Hematopoietic multipotent progenitor cell (in vitro differentiated cells): ENCODE data around the gene ARRDC2. TPM values are rescaled to one million over a fixed set of nuclear protein-coding genes. Genes with fewer than 3 reads are reported as not detected.
"Not testable (repeated sequence)": the region's sequence is repeated elsewhere in the genome, so short reads cannot be mapped to it uniquely, and the experiment has no call there.

Source experiments
- DNase-seq, 3 donors: peaks; one replicate each; pipeline ENCODE4 v3.0.0-alpha.2; 2011 to 2015; ENCODE audit warnings: low read depth in 2 of 3, low spot score in 2 of 3
- total RNA-seq: library from RNA; depleted of rRNA; stranded (reverse); fragments of >200 nt; gene quantifications from one replicate; pipeline ENCODE4 v1.2.3, GENCODE V29; 2012

Gene ARRDC2
- total RNA-seq: 87.5 TPM

GRCh38 chr19:18007917-18008673 is at the start of gene ARRDC2:
Gene ARRDC2, plus strand, starts transcription at chr19:18008170. Its CDS starts 141 bp downstream, at chr19:18008311.
- peak; percentile 94 to 97 (median 96) for DNase-seq

DNA sequence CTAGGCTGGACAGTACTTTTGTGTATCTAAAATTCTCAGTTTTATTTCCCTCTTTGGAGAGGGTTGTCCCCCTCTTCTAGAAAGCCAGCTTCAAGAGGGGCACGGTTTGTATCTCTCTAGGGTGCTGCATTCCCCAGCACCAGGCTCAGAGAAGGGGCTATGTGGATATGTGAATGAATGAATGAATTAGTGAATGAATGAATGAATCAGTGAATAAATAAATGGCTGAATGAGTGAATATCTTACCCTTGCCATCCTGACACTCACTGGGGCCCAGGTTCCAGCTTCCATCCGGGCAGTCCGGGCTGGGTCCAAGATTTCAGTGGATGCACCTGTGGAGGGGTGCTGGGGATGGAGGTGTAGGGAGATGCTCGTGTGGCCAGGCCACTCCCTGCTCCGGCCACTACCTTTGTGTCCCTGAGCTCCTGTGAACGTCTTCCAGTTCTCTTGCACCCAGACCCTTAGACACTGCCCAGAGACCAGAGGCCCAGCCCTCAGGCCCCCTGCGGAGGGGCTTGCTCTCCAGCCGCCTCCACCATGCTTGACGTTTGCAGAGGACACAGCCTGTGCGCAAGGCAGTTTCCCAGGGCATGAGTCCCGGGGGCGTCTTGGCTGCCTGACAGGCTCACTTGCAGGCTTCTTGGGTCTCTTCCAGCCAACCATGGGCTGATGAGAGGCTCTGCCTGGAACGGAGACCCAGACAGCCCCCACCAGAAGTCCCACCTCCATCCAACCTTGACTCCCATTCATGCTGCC is 43.9 kb upstream of the ARRDC2 start:
- DNase-seq: no peak

DNA sequence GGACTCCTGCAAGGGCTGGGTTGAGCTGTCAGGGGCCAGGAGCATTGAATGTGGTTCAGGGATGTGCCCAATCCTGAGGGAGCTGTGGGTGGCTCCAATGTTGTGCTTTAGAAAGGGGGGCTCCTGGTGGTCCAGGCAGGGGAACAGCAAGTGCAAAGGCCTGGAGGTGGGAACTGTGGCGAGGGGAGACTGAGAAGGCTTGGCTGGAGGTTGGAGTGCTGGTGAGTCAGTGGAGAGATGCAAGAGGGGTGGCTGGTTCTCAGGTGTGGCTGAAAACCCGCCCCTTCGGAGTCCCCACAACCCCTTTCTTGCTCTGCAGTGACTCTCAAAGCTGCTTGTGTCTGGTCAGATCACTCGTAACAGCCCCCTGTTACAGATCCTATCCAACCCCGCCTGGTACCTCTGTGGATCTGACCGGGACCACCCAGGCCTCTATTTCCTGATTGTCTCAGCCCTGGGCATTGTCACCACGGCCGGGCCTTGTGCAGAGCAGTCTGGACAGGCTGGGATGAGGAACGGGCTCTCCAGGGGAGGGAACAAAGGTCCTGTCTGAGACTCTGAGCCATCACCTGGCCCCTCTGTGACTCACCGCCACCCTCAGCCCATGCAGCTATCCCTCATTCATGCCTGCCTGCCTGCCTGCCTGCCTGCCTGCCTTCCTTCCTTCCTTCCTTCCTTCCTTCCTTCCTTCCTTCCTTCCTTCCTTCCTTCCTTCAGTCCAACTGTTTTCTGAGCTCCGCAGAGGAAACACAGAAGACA is 42.4 kb upstream of the ARRDC2 start:
- DNase-seq: no peak

- no peak for DNase-seq
These were observed 41.9 kb upstream of the ARRDC2 start for GRCh38 chr19:17966129-17966483.

- DNase-seq: no peak
These were observed 41.3 kb upstream of the ARRDC2 start, which contains the start of gene KCNN1 for GRCh38 chr19:17966550-17967256. Gene KCNN1, plus strand, starts transcription at chr19:17967107. Its CDS starts 6,782 bp downstream, at chr19:17973889.

DNA sequence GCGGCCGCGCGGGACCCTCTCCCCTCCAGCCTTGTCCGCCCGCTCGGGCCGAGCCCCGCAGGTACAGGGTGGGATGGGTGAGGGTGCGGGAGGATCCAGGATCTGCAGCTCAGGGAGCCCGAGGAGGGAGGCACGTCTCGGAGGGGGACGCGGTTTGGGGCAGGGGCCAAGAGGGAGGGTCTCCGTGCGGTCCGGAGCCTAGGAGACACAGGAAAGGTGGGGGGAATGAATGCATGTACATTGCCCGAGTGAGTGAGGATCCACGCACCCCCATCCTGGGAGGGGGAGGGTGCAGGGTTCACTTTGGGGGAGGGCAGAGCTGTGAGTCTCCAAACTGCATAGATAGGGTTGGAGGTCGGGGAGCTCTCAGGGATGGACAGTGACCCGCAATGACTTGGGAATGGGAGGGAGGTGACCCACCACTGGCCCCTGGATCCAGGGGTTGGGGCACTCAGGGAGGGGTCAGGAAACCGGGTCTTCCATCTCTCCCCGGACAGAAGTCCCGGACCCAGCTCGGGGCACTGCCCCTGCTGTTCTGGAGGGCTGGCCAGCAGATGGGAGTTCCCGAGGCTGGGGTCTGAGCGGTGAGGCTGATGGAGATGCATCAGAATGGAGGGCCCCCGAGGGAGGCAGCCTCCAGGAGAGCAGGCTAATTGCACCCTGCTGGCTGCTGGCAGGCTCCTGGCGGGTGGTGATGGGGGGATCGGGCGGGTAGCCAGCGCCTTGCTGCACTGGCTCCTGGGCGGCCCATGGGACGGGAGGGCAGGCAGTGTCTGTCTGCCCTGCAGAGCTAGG is 40.5 kb upstream of the ARRDC2 start:
- no peak for DNase-seq

DNA sequence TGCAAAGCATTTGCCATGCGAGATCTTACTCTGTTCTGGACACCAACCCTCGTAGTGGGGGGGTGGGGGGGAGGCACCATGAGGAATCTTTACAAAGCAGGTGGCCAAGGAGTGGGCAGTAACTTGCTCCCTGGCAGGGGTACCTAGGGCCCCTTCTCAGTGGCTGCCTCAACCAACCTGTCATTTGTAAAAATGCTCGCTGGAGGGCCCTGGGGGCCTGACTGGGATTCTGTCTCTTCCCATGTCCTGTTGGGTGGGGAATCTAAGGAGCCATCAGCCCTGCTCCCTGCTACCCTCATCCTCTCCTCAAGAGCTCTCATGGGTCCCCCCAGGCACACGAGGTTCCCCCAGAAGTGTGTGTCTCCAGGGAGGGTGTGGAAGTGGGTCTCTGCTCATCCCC is 39.6 kb upstream of the ARRDC2 start:
- no peak for DNase-seq

DNA sequence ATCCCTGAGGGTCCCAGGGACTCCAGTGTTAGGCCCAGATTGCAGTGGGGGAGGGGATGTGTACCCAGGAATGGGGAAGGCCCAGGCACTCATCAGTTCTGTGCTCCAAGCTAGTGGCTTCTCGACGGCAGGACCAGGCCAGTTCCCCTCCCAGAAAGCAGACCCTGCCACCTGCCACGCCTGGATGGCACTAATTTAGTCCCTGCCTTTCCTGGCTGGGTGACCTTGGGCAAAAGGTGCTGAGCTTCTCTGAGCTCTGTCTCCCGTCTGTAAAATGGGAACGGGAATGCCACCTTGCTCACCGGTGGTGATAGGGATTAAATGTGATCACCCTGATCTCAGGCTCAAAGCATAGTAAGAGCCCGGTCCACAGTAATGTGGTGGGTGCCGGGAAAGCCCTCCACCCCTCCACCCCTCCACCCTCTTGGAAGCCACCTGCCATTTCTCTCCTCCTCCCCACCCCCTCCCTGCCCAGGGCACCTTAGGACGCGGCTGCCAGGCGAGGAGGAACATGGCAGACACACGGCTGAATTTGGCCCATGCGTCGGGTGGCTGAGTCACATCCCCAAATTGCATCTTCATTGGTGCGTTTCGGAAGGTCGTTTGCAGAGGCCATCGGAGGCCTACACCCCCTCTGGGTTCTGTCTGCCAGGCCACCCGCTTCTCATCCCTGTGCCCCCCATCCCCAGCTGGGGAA is 38.7 kb upstream of the ARRDC2 start:
- DNase-seq: no peak

- DNase-seq: no peak
These were observed 35.7 kb upstream of the ARRDC2 start for GRCh38 chr19:17972230-17972629.

DNA sequence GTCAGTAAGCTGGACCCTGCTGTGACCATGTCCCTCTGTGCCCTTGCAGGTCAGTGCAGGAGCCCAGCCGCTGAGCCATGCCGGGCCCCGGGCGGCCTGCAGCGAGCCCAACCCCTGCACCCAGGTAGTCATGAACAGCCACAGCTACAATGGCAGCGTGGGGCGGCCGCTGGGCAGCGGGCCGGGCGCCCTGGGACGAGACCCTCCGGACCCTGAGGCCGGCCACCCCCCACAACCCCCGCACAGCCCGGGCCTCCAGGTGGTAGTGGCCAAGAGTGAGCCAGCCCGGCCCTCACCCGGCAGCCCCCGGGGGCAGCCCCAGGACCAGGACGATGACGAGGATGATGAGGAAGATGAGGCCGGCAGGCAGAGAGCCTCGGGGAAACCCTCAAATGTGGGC is 34.2 kb upstream of the ARRDC2 start:
- no peak for DNase-seq

DNA sequence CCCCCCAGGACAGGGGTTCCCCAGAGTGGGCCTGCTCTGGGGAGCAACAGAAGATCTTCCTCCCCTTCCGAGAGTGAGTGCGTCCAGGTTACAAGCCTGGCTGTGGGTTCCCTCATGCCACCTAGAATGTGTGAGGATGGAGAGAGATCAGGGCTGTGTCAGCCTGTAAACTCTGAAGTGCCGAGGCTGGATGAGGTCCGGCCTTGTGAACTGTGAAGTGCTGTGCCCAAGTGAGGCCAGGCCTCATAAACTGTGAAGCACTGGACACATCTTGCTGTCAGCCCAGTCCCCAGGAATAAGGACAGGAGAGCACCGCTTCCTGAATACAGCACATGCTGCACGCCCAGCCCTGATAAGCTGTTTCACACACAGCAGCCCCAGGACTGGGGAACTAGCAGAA is 33.4 kb upstream of the ARRDC2 start:
- DNase-seq: no peak

DNA sequence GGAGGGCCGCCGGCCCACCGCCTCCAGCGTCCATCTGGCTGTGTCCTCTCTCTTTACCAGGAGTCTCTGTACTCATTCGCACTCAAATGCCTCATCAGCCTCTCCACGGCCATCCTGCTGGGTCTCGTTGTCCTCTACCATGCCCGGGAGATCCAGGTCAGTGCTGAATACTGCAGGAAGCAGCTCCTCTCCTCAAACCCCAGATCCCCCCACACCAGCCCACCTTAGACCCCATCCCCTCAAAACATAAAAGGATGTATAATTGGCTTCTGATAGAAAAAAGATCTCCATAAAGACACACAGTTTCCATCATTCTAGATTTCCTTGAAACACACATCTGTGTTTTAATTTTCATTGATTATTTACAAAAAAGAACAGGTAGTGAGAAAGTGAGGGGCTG is 32.9 kb upstream of the ARRDC2 start:
- DNase-seq: no peak

- DNase-seq: no peak
These were observed 30.9 kb upstream of the ARRDC2 start for GRCh38 chr19:17977021-17977420.

DNA sequence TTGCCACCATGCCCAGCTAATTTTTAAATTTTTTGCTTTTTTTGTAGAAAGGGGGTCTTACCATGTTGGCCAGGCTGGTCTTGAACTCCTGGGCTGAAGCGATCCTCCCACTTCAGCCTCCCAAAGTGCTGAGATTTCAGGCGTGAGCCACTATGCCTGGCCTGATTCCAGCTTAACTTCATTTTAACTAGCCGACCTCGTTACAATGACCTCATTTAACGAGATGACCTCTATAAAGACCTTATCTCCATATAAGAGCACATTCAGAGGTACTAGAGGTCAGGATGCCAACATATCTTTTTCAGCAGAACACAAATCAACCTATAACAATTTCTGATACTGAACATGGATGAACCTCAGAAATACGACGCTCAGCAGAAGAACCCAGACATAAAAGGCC is 30.5 kb upstream of the ARRDC2 start:
- no peak for DNase-seq

GRCh38 chr19:17981611-17982010 is 26.4 kb upstream of the ARRDC2 start:
- DNase-seq: no peak

DNA sequence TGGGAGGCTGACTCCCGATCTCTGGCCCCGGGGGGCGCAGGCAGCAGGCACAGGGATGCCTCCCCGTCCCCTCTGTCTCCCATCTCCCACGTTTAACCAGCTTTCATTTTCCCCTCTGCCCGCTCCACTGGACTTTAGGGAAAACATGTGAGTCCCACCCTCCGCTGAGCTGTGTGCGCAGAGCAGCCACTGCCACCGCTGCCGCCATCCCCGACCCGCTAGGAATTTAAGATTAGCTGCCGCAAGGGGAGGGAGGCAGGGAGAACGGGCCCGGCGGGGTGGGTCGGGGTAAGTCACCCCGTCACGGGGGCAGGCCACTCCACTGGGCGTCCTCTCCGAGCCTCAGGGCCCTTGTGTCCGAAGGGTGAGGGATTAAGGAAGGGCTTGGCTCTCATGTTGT is 25.5 kb upstream of the ARRDC2 start:
- no peak for DNase-seq

DNA sequence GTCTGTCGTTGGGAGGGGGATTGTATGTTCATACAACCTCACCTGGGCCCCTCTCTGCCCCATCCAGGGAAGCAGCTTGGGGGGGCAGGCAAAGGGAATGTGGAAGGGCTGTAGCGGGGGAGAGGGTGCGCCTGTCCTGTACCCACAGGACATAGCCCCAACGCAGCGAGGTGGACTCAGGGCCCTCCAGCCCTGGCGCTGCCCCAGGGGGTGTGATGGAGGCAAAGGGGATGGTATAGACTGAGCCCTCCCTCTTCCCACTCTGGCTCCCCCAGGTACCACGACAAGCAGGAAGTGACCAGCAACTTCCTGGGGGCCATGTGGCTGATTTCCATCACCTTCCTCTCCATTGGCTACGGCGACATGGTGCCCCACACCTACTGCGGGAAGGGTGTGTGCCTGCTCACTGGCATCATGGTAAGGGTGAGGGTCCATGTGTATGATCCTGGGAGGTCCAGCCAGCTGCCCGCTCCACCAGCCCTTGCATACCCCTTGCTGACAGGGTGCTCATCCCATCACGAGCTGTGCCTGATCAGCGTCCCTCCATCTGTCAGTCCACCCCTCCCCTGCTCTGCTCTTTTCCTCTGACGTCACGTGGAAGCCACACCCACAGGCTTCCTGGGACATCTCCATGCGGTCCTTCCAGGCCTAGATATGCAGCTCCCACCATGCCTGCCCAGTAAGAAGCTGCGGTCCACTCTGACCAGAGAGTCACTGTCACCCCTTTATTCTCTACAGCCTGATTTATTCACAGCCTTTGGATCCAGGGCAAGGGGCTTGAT is 22.7 kb upstream of the ARRDC2 start:
- no peak for DNase-seq

DNA sequence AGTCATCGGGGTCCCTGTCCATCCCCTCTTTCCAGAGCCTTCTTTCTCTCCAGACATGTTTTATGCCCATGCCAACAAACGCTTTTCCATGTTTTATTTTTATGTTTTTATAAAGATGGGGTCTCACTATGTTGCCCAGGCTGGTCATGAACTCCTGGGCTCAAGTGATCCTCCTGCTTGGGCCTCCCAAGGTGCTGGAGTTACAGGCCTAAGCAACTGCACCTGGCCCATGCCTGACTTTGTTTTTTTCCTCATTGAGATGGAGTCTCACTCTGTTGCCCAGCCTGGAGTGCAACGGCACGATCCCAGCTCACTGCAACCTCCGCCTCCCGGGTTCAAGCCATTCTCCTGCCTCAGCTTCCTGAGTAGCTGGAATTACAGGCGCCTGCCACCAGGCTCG is 21.4 kb upstream of the ARRDC2 start:
- not testable (repeated sequence) for DNase-seq

DNA sequence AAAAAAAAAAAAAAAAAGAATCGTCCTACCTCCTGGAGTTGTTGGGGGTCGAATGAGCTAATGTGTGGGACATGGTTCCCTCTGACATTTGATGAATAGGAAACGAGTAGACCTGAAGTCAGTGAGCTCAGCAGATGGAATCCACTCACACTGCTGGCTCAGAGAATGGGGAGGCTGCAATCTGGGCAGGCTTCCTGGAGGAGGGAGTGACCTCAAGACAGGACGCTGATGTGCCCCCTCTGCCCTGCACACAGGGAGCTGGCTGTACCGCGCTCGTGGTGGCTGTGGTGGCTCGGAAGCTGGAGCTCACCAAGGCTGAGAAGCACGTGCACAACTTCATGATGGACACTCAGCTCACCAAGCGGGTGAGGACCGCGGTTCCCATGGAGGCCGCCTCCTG is 19.8 kb upstream of the ARRDC2 start:
- no peak for DNase-seq
